Measurements from ENCODE around the gene HADHA. TPM values are rescaled to one million over a fixed set of nuclear protein-coding genes. Genes with fewer than 3 reads are reported as not detected.
A peak's percentile ranks its signal among the peaks of the same experiment; 100 is the strongest.

Gene HADHA
- total and polyA plus RNA-seq, 4 experiments from 2014 or later: 89.1 to 126 (median 107) TPM

DNA sequence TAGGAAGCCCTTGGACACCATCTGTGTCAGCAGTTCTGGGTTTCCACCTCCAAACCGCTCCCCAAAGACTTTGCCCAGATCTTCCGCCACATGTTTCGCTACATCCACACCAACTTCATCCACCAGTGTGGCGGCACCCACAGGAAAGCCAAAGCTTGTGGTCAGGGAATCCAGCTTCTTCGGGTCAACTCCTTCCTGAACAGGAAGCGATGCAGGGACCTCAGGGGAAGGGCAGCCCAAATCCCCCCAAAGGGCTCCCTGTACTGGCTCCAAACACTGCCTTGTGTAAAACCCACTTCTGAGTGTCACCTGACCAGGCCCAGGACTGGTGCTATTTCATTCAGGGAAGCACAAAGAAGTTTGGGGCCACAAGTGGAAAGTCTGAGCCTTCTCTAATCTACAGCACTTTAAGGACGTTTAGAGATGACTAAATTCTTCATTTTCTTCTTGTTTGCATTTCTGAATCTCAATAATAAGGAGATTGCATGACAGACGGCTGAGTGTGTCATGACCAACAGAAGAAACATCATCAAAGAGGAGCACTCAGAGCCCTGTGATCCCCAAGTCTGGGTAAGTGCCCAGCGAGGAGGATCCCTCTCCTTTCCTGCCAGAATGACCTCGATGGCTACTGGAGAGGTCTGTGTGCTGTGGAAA is 50.7 kb downstream of the HADHA start:
- peaks cover 43 to 77% of the 10 kb centered on the region in 2 donors for H3K36me3 Mint-ChIP-seq

GRCh38 chr2:26191316-26192159 is 52.9 kb downstream of the HADHA start:
- intact Hi-C loops (cut with micrococcal nuclease): no loop called here
- Mint-ChIP-seq H3K36me3 (peaks cover 29 to 59% of the 10 kb centered on the region in 2 donors), H3K9me3 (no peaks in the 10 kb centered on the region), H3K4me3 (no peak overlapping the region), H3K27ac (peak overlapping the region in 1 of 7 donors; percentile 42), H3K4me1 (peaks cover 0 to 2% (median under 1%) of the 10 kb centered on the region in 4 donors), H3K27me3 (no peaks in the 10 kb centered on the region)
- Histone ChIP-seq H3K9me3 (ENCODE audit: control insufficient read depth in 1 of 2, low read length in 2 of 2) (no peaks in the 10 kb centered on the region), H3K4me1 (ENCODE audit: insufficient read depth, low read length) (peaks cover under 1% of the 10 kb centered on the region), H3K27ac (ENCODE audit: low read depth, low read length) (no peak overlapping the region), H3K36me3 (ENCODE audit: insufficient read depth, low read length) (peaks cover 49% of the 10 kb centered on the region), H3K4me3 (ENCODE audit: low read length in 2 of 2) (no peak overlapping the region), H3K27me3 (ENCODE audit: insufficient read depth, low read length) (no peaks in the 10 kb centered on the region)
- DNase-seq: no peak
- ChIA-PET POLR2A (ENCODE audit: partially characterized antibody) (no interaction called here), CTCF (ENCODE audit: partially characterized antibody) (no interaction called here)

More for the DNA sequence above, 50.7 kb downstream of the HADHA start:
- Histone ChIP-seq H3K36me3 (ENCODE audit: insufficient read depth, low read length) (peaks cover 71% of the 10 kb centered on the region), H3K4me3 (ENCODE audit: low read length in 2 of 2) (no peak overlapping the region), H3K4me1 (ENCODE audit: insufficient read depth, low read length) (no peaks in the 10 kb centered on the region), H3K9me3 (ENCODE audit: control insufficient read depth in 1 of 2, low read length in 2 of 2) (no peaks in the 10 kb centered on the region), H3K27ac (ENCODE audit: low read depth, low read length) (no peak overlapping the region), H3K27me3 (ENCODE audit: insufficient read depth, low read length) (no peaks in the 10 kb centered on the region)
- Mint-ChIP-seq H3K27me3 (no peaks in the 10 kb centered on the region), H3K9me3 (no peaks in the 10 kb centered on the region), H3K4me3 (no peak overlapping the region), H3K27ac (peak overlapping the region in 2 of 7 donors; percentile 35 to 64), H3K4me1 (peaks cover 0 to 2% (median 0%) of the 10 kb centered on the region in 4 donors)
- ChIA-PET CTCF (ENCODE audit: partially characterized antibody) (interaction anchor here (1.2 kb wide), 1 partner anchor 9 kb away, joined by 4 read pairs; no protein-coding TSS in a partner anchor), POLR2A (ENCODE audit: partially characterized antibody) (interaction anchor here (0.7 kb wide), 1 partner anchor 8 kb away, joined by 4 read pairs; no protein-coding TSS in a partner anchor)
- no peak for DNase-seq
- intact Hi-C loops (cut with micrococcal nuclease): no loop called here

GRCh38 chr2:26190369-26190768 is 54.1 kb downstream of the HADHA start:
- Histone ChIP-seq H3K4me3 (ENCODE audit: low read length in 2 of 2) (no peak overlapping the region), H3K4me1 (ENCODE audit: insufficient read depth, low read length) (peaks cover 12% of the 10 kb centered on the region), H3K36me3 (ENCODE audit: insufficient read depth, low read length) (peaks cover 41% of the 10 kb centered on the region), H3K27ac (ENCODE audit: low read depth, low read length) (no peak overlapping the region), H3K9me3 (ENCODE audit: control insufficient read depth in 1 of 2, low read length in 2 of 2) (no peaks in the 10 kb centered on the region), H3K27me3 (ENCODE audit: insufficient read depth, low read length) (no peaks in the 10 kb centered on the region)
- CTCF ChIA-PET (ENCODE audit: partially characterized antibody): interaction anchor here (1.9 kb wide), 1 partner anchor 9 kb away, joined by 5 read pairs; no protein-coding TSS in a partner anchor
- Mint-ChIP-seq H3K27ac (peak overlapping the region in 1 of 7 donors; percentile 70), H3K36me3 (peaks cover 25 to 49% of the 10 kb centered on the region in 2 donors), H3K4me1 (peaks cover 6 to 13% (median 7%) of the 10 kb centered on the region in 4 donors), H3K4me3 (no peak overlapping the region), H3K9me3 (no peaks in the 10 kb centered on the region), H3K27me3 (no peaks in the 10 kb centered on the region)
- POLR2A ChIA-PET (ENCODE audit: partially characterized antibody): interaction anchor here (1.1 kb wide), 1 partner anchor 55 kb away, joined by 3 read pairs; no protein-coding TSS in a partner anchor
- intact Hi-C loops (cut with micrococcal nuclease): no loop called here
- DNase-seq: no peak

- Histone ChIP-seq H3K9me3 (ENCODE audit: control insufficient read depth in 1 of 2, low read length in 2 of 2) (no peaks in the 10 kb centered on the region), H3K4me3 (ENCODE audit: low read length in 2 of 2) (no peak overlapping the region), H3K27ac (ENCODE audit: low read depth, low read length) (no peak overlapping the region), H3K27me3 (ENCODE audit: insufficient read depth, low read length) (no peaks in the 10 kb centered on the region), H3K36me3 (ENCODE audit: insufficient read depth, low read length) (peaks cover 35% of the 10 kb centered on the region), H3K4me1 (ENCODE audit: insufficient read depth, low read length) (peaks cover 15% of the 10 kb centered on the region)
- CTCF ChIA-PET (ENCODE audit: partially characterized antibody): interaction anchor here (1.9 kb wide), 1 partner anchor 10 kb away, joined by 5 read pairs; no protein-coding TSS in a partner anchor
- POLR2A ChIA-PET (ENCODE audit: partially characterized antibody): interaction anchor here (1.1 kb wide), 1 partner anchor 56 kb away, joined by 3 read pairs; no protein-coding TSS in a partner anchor
- Mint-ChIP-seq H3K27ac (no peak overlapping the region), H3K36me3 (peaks cover 19 to 43% of the 10 kb centered on the region in 2 donors), H3K27me3 (no peaks in the 10 kb centered on the region), H3K9me3 (no peaks in the 10 kb centered on the region), H3K4me1 (peaks cover 7 to 15% (median 9%) of the 10 kb centered on the region in 4 donors), H3K4me3 (no peak overlapping the region)
- intact Hi-C loops (cut with micrococcal nuclease): no loop called here
- DNase-seq: no peak
These were observed 54.7 kb downstream of the HADHA start for GRCh38 chr2:26189751-26190150.

- no peak overlapping the region for H3K27ac ChIP-seq (ENCODE audit: low read depth, low read length)
- CTCF ChIA-PET (ENCODE audit: partially characterized antibody): interaction anchor here (1.6 to 1.9 kb wide), 2 partner anchors 11 kb away, joined by 5 read pairs; no protein-coding TSS in a partner anchor
These were observed 55.3 kb downstream of the HADHA start for GRCh38 chr2:26189123-26189522.

DNA sequence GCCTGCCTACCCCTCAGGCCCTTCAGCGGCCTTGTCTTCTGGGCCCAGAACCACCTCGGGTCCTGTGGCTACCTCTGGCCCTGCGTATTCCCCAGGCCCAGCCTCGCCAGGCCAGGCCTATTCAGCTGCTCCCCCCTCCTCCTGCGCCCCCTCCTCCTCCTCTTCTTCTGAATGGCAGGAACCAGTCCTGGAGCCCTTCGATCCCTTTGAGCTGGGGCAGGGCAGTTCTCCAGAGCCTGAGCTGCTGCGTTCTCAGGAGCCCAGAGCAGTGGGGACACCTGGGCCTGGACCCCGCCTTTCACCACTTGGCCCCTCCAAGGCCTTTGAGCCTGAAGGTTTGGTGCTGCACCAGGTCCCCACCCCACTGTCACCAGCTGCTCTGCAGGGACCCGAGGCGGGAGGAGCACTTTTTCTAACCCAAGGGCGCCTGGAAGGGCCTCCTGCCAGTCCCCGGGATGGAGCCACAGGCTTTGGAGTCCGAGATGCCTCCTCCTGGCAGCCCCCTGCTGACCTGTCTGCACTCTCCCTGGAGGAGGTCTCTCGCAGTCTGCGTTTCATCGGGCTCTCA is 56.8 kb downstream of the HADHA start:
- H3K9me3 ChIP-seq (ENCODE audit: control insufficient read depth in 1 of 2, low read length in 2 of 2): no peaks in the 10 kb centered on the region
- Mint-ChIP-seq H3K4me1 (peaks cover 10 to 22% (median 14%) of the 10 kb centered on the region in 4 donors), H3K27me3 (no peaks in the 10 kb centered on the region), H3K4me3 (peak overlapping the region in 1 of 8 donors; percentile 43), H3K9me3 (no peaks in the 10 kb centered on the region), H3K27ac (peak overlapping the region in 1 of 7 donors; percentile 62), H3K36me3 (peaks cover 13 to 25% of the 10 kb centered on the region in 2 donors)
- H3K4me1 ChIP-seq (ENCODE audit: insufficient read depth, low read length): peaks cover 19% of the 10 kb centered on the region
- H3K27ac ChIP-seq (ENCODE audit: low read depth, low read length): no peak overlapping the region
- H3K4me3 ChIP-seq (ENCODE audit: low read length in 2 of 2): no peak overlapping the region
- no peaks in the 10 kb centered on the region for H3K27me3 ChIP-seq (ENCODE audit: insufficient read depth, low read length)
- intact Hi-C loops (cut with micrococcal nuclease): no loop called here
- ChIA-PET CTCF (ENCODE audit: partially characterized antibody) (interaction anchor here (0.8 to 1.5 kb wide), 2 partner anchors 12 to 196 kb away, joined by 3 read pairs; no protein-coding TSS in a partner anchor), POLR2A (ENCODE audit: partially characterized antibody) (interaction anchor here (0.8 kb wide), 1 partner anchor 549 kb away, joined by 3 read pairs; no protein-coding TSS in a partner anchor)
- H3K36me3 ChIP-seq (ENCODE audit: insufficient read depth, low read length): peaks cover 14% of the 10 kb centered on the region
- DNase-seq: no peak

More at GRCh38 chr2:26189123-26189522, 55.3 kb downstream of the HADHA start:
- H3K4me3 Mint-ChIP-seq: peak overlapping the region in 1 of 8 donors; percentile 79
- no peak overlapping the region for H3K4me3 ChIP-seq (ENCODE audit: low read length in 2 of 2)
- POLR2A ChIA-PET (ENCODE audit: partially characterized antibody): interaction anchor here (1.1 kb wide), 1 partner anchor 56 kb away, joined by 3 read pairs; no protein-coding TSS in a partner anchor
- intact Hi-C loops (cut with micrococcal nuclease): no loop called here
- peaks cover 13 to 37% of the 10 kb centered on the region in 2 donors for H3K36me3 Mint-ChIP-seq
- no peak for DNase-seq
- H3K4me1 ChIP-seq (ENCODE audit: insufficient read depth, low read length): peaks cover 15% of the 10 kb centered on the region
- H3K9me3 Mint-ChIP-seq: no peaks in the 10 kb centered on the region
- peak overlapping the region in 5 of 7 donors; percentile 14 to 69 (median 59) for H3K27ac Mint-ChIP-seq
- peaks cover 28% of the 10 kb centered on the region for H3K36me3 ChIP-seq (ENCODE audit: insufficient read depth, low read length)
- no peaks in the 10 kb centered on the region for H3K9me3 ChIP-seq (ENCODE audit: control insufficient read depth in 1 of 2, low read length in 2 of 2)
- H3K4me1 Mint-ChIP-seq: peaks cover 7 to 16% (median 9%) of the 10 kb centered on the region in 4 donors
- no peaks in the 10 kb centered on the region for H3K27me3 ChIP-seq (ENCODE audit: insufficient read depth, low read length)
- H3K27me3 Mint-ChIP-seq: no peaks in the 10 kb centered on the region

Data from CD4-positive, alpha-beta memory T cell (primary cell).